ENCODE measurements around the gene C9orf50. TPM values are rescaled to one million over a fixed set of nuclear protein-coding genes. Genes with fewer than 3 reads are reported as not detected.
A peak's percentile ranks its signal among the peaks of the same experiment; 100 is the strongest.

The C9orf50 gene
- total and polyA plus RNA-seq, 11 donors = not detected

DNA sequence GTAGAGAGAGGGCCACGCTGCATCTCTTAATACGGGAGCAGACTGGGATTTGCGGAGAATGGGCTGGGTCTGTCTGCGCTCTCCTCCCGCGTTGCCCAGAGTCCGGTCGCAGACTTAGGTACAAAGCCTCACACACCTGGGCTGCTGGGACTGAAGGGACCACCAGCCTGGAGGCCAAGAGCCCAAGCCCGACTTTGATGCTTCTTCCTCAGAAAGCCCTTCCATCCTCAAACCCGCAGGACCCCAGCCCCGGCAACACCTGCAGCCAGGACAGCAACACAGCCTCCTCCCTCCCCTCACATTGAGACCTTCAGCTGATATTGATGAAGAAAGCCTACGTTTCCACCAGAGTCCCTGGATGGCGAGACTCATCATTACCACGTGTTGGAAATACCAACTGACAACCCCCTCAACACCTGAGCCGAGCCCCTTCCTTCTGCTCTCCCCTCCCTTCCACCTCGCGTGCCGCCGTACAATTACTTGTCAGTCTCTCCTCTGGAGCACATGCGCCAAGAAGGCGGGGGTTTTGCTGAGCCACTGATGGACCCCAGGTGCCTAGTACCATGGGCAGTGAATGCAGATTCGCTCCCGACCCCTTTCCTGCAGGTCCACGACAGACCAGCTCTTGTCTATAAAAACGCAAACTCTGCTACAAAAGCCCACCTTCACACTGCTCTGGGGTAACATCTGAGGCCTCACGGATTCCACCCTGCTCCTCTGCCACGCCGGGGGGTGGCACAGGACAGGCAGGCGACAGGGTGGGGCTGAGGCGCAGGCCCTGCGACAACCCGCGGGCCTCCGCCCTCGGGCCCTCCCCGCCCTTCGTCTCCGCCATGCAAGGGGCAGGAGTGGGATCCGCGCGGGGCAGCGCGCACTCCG, 20.2 kb upstream of the C9orf50 start:
- intact Hi-C loops (cut with DNase I) = loop anchor here in 9 of 10 donors (5.0 to 10.0 kb wide), 5 partner anchors 84 to 141 kb away; no protein-coding TSS in a partner anchor
- DNase-seq (no peak), ATAC-seq (peak in 1 of 4 donors; percentile 2)
- no peak for TF ChIP-seq POLR2A (IDR thresholded peaks at IDR 0.05)
- TF ChIP-seq, protein P1, sequence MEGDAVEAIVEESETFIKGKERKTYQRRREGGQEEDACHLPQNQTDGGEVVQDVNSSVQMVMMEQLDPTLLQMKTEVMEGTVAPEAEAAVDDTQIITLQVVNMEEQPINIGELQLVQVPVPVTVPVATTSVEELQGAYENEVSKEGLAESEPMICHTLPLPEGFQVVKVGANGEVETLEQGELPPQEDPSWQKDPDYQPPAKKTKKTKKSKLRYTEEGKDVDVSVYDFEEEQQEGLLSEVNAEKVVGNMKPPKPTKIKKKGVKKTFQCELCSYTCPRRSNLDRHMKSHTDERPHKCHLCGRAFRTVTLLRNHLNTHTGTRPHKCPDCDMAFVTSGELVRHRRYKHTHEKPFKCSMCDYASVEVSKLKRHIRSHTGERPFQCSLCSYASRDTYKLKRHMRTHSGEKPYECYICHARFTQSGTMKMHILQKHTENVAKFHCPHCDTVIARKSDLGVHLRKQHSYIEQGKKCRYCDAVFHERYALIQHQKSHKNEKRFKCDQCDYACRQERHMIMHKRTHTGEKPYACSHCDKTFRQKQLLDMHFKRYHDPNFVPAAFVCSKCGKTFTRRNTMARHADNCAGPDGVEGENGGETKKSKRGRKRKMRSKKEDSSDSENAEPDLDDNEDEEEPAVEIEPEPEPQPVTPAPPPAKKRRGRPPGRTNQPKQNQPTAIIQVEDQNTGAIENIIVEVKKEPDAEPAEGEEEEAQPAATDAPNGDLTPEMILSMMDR (IDR thresholded peaks at IDR 0.05) = no peak
- peaks cover 0 to 26% (median 21%) of the 10 kb centered on the region in 12 donors for H3K4me1 ChIP-seq
- H3K4me3 ChIP-seq = peak overlapping the region; percentile 69 to 100 (median 95)
- no peaks in the 10 kb centered on the region for H3K9me3 ChIP-seq
- H3K27me3 ChIP-seq = no peaks in the 10 kb centered on the region
- WGBS, 4 donors = 19 to 28% (median 21%) methylated on average over 32 to 44 of the region's 44 CpGs
- peaks cover 0 to 38% (median 33%) of the 10 kb centered on the region in 9 donors for H3K36me3 ChIP-seq
- H3K27ac ChIP-seq = peak overlapping the region in 10 of 12 donors; percentile 55 to 85 (median 82)

DNA sequence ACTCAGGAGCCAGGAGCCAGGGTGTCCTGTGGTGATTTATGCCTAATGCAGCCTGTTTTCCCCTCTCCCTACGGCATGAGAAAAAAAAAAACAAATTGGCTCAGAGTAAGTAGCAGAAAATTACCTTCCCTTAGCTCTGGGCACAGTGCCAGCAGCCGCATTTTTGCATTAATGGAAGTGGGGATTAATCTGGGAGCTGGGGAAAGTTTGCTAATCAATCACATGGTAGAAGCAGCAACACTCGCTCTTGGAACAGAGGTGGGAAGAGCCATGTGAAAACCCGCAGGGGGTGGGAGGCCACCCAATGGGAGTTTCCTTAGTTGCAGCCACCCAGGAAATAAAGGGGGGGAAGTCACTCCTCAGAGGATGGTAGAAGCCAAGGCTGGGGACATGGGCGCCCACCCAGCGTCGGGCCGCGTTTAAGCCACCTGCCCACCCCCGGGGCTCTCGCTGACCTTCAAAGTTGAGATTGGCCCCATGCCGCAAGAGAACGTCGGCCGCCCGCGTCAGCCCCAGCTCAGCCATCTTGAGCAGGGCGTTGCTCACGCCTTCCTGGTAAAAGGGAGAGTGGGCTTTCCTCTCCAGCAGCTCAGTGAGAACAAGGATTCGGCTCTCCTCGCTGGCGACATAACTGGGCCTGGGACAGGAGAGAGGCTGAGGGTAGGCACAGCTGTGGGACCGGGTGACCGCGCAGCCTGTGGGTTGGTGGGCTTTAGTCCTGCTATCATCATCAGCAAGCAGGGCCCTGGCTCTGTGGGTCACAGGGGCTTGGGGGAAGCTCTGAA, 19.4 kb upstream of the C9orf50 start:
- TF ChIP-seq, protein P1 (IDR thresholded peaks at IDR 0.05) = no peak
- no peak for TF ChIP-seq POLR2A (IDR thresholded peaks at IDR 0.05)
- Histone ChIP-seq H3K4me1 (peaks cover 0 to 26% (median 21%) of the 10 kb centered on the region in 12 donors), H3K9me3 (no peaks in the 10 kb centered on the region), H3K27me3 (no peaks in the 10 kb centered on the region), H3K4me3 (peak overlapping the region in 6 of 12 donors; percentile 69 to 99 (median 88)), H3K27ac (no peak overlapping the region), H3K36me3 (peaks cover under 1 to 46% (median 41%) of the 10 kb centered on the region in 9 donors)
- intact Hi-C loops (cut with DNase I) = loop anchor here in 9 of 10 donors (5.0 to 10.0 kb wide), 5 partner anchors 85 to 142 kb away; no protein-coding TSS in a partner anchor
- 56 to 73% (median 70%) methylated on average over 15 to 25 of the region's 25 CpGs for WGBS, 4 donors
- ATAC-seq (no peak), DNase-seq (no peak)

DNA sequence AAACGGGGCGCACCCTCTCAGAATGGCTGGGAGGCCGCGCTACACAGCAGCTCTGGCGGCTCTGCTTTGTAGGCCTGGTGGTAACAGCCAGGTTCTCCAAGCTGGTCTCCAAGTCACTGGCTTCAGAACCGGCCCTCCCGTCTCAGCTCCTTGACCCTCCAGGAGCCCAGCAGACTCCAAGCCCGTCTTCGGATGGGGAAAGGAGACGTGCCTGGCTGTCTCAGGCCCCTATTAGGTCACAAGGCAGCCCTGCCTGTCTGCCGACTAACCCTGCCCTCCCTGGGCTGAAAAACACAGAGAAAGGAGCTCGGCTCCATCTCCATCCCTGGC, 18.8 kb upstream of the C9orf50 start:
- Histone ChIP-seq H3K4me1 (peaks cover 0 to 26% (median 21%) of the 10 kb centered on the region in 12 donors), H3K4me3 (no peak overlapping the region), H3K9me3 (no peaks in the 10 kb centered on the region), H3K27ac (no peak overlapping the region), H3K36me3 (peaks cover 6 to 52% (median 47%) of the 10 kb centered on the region in 9 donors), H3K27me3 (no peaks in the 10 kb centered on the region)
- intact Hi-C loops (cut with DNase I) = loop anchor here in 9 of 10 donors (5.0 to 10.0 kb wide), 5 partner anchors 85 to 143 kb away; no protein-coding TSS in a partner anchor
- 69 to 87% (median 80%) methylated on average over 8 to 12 of the region's 12 CpGs for WGBS, 4 donors
- DNase-seq = no peak
- ATAC-seq = no peak
- TF ChIP-seq, protein P1 (IDR thresholded peaks at IDR 0.05) = no peak
- TF ChIP-seq POLR2A (IDR thresholded peaks at IDR 0.05) = no peak

Data from heart left ventricle (tissue), 16 donors.